Measurements from ENCODE around the gene CDC42BPG.

GRCh38 chr11:64887234-64887756 lies 42.8 kb upstream of the CDC42BPG start:
- TF ChIP-seq CTCF (IDR thresholded peaks at IDR 0.05) (no peak), POLR2A (IDR thresholded peaks at IDR 0.05; ENCODE audit: low read depth) (no peak)

All from esophagus muscularis mucosa (tissue), 3 donors.